ENCODE measurements around the gene ITIH4. TPM values are rescaled to one million over a fixed set of nuclear protein-coding genes. Genes with fewer than 3 reads are reported as not detected.
A peak's percentile ranks its signal among the peaks of the same experiment; 100 is the strongest.

Gene ITIH4
- total RNA-seq, 2 donors from 2014 or later = 25.8 to 40.6 TPM

DNA sequence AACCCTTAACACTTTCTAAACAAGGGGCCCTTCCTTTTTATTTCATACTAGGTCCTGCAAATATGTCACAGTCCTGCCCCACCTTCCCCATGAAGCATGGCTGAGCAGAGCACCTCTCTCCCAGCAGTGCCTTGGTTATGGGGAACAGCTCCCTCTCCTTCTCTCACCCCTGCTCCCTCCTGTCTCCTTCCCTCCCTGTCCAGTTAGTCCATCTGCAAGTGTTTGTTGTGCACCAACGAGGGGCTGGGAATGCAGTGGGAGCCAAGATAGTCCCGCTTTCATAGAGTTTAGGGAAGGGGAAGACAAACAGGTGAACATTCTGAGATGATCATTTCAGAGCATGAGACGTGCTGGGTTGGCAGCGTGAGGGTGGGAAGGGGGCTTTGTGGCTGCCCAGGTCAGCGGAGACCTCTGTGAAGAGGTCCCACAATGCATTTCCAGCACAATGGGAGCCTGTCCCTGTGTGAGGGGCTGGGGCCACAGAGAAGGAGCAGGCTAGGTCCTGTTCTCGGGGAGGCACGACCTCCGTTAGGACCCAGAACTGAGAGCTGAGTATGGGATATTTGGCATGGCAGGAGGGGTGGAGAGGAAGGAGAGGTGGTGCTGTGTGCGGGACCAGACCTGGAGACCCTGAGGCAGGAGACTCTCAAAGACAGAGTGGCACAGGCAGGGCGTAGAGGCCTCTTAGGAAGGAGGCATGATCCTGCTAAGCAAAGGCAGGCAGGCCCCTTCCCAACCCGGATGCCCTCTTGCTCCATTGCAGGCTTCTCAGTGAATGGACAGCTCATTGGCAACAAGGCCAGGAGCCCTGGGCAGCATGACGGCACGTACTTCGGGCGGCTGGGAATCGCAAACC, 41.4 kb downstream of the ITIH4 start:
- no peak for ATAC-seq
- DNase-seq = no peak
- Mint-ChIP-seq H3K4me1 (peaks cover 3% of the 10 kb centered on the region), H3K36me3 (ENCODE audit: low read depth) (no peaks in the 10 kb centered on the region), H3K4me3 (no peak overlapping the region), H3K27me3 (peaks cover 15% of the 10 kb centered on the region), H3K27ac (no peak overlapping the region)
- no peaks in the 10 kb centered on the region for H3K9me3 ChIP-seq (ENCODE audit: control insufficient read depth, low read length, poor library complexity, severe bottlenecking)

DNA sequence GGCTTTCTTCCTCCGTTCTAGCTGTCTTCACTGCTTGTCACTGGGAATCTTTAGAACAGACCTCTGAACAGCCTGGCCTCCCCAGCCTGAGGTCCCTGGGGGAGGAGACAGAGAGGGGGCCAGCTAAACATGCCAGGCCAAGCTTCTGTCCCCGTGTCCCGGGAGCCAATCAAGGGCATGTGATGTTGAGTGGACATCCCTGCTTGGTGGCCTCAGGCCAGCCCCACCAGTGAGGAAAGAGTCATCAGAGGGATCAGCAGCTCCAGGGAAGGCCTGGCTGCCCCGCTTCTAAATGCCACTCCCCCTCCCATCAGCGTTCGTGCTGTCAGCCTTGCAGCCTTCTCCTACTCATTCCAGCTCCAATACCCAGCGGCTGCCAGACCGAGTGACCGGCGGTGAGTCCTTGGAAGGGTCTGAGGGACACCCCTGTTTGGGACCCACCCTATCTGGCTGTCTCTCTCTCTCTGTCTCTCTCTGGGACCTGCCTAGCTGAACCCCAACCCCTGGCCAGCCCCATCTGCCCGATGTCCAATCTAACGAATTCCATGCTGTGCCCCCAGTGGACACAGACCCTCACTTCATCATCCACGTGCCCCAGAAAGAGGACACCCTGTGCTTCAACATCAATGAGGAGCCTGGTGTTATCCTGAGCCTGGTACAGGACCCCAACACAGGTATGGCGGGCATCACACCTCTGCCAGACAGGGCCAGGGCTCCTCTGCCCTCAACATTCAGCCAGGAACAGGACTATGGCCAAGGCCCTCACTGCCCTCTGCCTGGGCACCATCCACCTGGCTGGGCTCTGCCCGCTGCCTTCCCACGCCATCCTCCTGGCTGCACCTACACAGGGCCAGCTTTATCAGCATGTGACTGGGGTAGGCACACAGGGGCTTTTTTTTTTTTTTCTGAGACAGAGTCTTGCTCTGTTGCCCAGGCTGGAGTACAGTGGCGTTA, 42.5 kb downstream of the ITIH4 start:
- DNase-seq = no peak
- peaks cover 25% of the 10 kb centered on the region for H3K27me3 Mint-ChIP-seq
- no peak overlapping the region for H3K27ac Mint-ChIP-seq
- ATAC-seq = no peak
- peaks cover 3% of the 10 kb centered on the region for H3K4me1 Mint-ChIP-seq
- H3K9me3 ChIP-seq (ENCODE audit: control insufficient read depth, low read length, poor library complexity, severe bottlenecking) = no peaks in the 10 kb centered on the region
- H3K36me3 Mint-ChIP-seq (ENCODE audit: low read depth) = no peaks in the 10 kb centered on the region
- H3K4me3 Mint-ChIP-seq = no peak overlapping the region

DNA sequence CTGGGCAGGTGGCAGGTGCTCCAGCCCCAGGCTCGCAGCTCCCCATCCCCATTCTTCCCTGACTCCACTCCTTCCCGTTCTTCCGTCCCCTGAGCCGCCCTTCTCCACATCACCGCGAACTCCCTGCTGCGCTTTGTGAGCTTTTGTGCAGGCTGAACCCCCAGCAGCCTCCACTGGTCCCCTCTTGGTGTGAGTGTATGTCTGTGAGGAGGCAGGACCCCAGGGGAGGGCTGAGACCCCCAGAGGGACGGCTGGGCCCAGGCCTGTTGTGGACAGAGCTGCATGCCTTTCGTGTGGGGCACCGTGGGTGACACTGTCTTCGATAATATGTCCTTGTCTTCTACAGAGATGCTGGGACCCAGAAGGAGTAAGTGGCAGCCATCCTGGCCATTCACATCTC, 43.2 kb downstream of the ITIH4 start:
- no peak for DNase-seq

DNA sequence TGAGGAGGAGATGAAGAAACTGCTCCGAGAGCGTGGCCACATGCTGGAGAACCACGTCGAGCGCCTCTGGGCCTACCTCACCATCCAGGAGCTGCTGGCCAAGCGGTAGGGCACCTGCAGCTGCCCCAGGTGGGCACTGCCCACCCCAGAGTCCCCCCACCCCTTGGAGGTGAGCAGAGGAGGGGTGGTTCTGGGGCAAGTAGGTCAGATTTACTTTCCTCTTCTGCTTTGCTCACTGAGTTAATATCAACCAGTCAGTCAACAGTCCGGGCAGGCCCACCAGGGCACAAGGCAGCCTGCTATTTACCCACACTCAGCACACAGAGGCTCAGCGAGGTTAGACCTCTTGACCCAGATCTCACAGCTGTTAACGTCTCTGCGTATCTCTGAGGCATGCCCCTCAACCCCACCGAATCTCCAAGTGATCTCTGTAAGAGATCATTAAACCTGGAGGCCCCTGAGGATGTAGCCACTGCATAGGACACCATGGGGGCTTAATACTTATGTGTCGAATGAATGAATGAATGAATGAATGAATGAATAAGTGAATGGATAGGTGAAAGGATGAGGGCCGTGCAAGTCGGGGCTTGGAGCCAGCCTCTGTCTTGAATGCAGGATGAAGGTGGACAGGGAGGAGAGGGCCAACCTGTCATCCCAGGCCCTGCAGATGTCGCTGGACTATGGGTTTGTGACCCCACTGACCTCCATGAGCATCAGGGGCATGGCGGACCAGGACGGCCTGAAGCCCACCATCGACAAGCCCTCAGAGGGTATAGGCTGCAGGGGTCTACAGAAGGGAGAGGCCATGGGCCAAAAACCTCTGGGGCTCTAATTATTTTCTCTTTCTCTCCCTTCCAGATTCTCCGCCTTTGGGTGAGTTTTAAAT, 43.9 kb downstream of the ITIH4 start:
- peaks cover 38% of the 10 kb centered on the region for H3K27me3 Mint-ChIP-seq

More for the DNA sequence above, 43.2 kb downstream of the ITIH4 start:
- ATAC-seq = no peak
- H3K9me3 ChIP-seq (ENCODE audit: control insufficient read depth, low read length, poor library complexity, severe bottlenecking) = no peaks in the 10 kb centered on the region
- Mint-ChIP-seq H3K27ac (no peak overlapping the region), H3K27me3 (peaks cover 32% of the 10 kb centered on the region), H3K36me3 (ENCODE audit: low read depth) (no peaks in the 10 kb centered on the region), H3K4me1 (peaks cover 3% of the 10 kb centered on the region), H3K4me3 (no peak overlapping the region)

DNA sequence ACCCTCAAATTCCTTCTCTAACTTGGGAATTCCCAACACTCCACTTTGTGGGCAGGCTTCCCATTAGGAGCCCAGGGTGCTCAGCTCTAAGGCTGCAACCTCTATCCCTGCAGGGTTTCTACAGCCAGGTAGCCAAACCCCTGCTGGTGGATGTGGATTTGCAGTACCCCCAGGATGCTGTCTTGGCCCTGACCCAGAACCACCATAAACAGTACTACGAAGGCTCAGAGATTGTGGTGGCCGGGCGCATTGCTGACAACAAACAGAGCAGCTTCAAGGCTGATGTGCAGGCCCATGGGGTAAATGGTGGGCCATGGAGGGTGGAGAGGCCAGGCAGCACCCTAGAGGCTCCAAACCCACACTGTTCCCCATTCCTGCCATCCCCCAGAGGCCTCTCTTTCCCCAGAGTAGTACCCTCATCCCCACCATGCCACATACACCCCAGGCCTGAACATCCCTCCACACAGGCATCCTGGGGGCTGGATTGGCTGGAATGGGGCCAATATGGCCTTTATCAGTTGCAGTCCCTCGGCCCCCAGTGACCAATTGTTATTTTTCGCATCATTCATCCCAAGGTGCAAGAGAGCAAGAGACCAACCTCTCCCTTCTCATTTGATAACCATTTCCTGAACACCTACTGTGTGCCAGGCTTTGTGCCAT, 45.4 kb downstream of the ITIH4 start:
- H3K36me3 Mint-ChIP-seq (ENCODE audit: low read depth) = no peaks in the 10 kb centered on the region
- H3K27ac Mint-ChIP-seq = peak overlapping the region; percentile 43
- H3K4me3 Mint-ChIP-seq = no peak overlapping the region
- peaks cover 29% of the 10 kb centered on the region for H3K27me3 Mint-ChIP-seq
- peaks cover 3% of the 10 kb centered on the region for H3K4me1 Mint-ChIP-seq
- no peaks in the 10 kb centered on the region for H3K9me3 ChIP-seq (ENCODE audit: control insufficient read depth, low read length, poor library complexity, severe bottlenecking)
- ATAC-seq (no peak), DNase-seq (no peak)

More for the DNA sequence above, 43.9 kb downstream of the ITIH4 start:
- DNase-seq = no peak
- H3K36me3 Mint-ChIP-seq (ENCODE audit: low read depth) = no peaks in the 10 kb centered on the region
- ATAC-seq = no peak
- H3K27ac Mint-ChIP-seq = no peak overlapping the region
- H3K9me3 ChIP-seq (ENCODE audit: control insufficient read depth, low read length, poor library complexity, severe bottlenecking) = no peaks in the 10 kb centered on the region
- H3K4me1 Mint-ChIP-seq = peaks cover 3% of the 10 kb centered on the region
- H3K4me3 Mint-ChIP-seq = no peak overlapping the region

DNA sequence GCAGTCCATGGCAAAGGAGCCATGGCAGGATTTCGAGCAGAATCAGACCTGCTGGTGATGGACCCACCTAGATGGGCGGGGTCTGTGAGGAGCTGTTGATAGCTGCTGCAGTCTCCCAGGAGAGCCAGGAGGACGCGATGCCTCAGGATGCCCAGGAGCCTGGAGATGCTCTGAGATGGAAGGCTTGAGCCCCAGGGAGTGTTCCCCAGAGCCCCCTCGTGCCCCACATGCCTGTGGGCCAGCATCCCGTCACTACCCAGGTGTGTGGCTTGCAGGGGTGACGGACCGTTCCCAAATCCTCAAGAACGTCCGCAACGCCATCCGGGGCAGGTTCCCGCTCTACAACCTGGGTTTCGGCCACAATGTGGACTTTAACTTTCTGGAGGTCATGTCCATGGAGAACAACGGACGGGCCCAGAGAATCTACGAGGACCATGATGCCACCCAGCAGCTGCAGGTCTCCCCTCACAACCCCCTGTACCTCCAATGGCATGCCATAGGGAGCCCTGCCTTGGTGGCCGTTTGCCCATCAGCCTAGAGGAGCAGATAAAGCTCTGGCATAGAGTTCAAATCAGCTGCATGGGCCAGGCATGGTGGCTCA, 46.4 kb downstream of the ITIH4 start:
- Mint-ChIP-seq H3K27me3 (peaks cover 35% of the 10 kb centered on the region), H3K4me3 (no peak overlapping the region), H3K36me3 (ENCODE audit: low read depth) (no peaks in the 10 kb centered on the region), H3K27ac (no peak overlapping the region), H3K4me1 (peaks cover 3% of the 10 kb centered on the region)
- no peak for ATAC-seq
- H3K9me3 ChIP-seq (ENCODE audit: control insufficient read depth, low read length, poor library complexity, severe bottlenecking) = no peaks in the 10 kb centered on the region
- DNase-seq = no peak

DNA sequence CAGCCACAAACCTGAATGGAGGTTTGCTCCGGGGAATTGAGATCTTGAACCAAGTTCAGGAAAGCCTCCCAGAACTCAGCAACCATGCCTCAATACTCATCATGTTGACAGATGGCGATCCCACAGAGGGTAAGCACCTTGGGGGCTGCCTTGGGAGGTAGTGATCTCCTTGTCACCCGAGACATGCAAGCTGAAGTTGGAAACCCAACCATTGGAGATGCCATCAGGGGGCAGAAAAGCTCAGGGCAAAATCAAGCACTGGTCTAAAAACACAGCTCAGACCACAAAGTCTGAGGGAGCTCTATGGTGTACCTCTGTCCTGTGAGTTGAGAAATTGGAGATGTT, 47.3 kb downstream of the ITIH4 start:
- DNase-seq (no peak), ATAC-seq (no peak)
- Mint-ChIP-seq H3K4me3 (no peak overlapping the region), H3K4me1 (no peaks in the 10 kb centered on the region), H3K27me3 (peaks cover 33% of the 10 kb centered on the region), H3K27ac (no peak overlapping the region), H3K36me3 (ENCODE audit: low read depth) (no peaks in the 10 kb centered on the region)
- H3K9me3 ChIP-seq (ENCODE audit: control insufficient read depth, low read length, poor library complexity, severe bottlenecking) = no peaks in the 10 kb centered on the region

DNA sequence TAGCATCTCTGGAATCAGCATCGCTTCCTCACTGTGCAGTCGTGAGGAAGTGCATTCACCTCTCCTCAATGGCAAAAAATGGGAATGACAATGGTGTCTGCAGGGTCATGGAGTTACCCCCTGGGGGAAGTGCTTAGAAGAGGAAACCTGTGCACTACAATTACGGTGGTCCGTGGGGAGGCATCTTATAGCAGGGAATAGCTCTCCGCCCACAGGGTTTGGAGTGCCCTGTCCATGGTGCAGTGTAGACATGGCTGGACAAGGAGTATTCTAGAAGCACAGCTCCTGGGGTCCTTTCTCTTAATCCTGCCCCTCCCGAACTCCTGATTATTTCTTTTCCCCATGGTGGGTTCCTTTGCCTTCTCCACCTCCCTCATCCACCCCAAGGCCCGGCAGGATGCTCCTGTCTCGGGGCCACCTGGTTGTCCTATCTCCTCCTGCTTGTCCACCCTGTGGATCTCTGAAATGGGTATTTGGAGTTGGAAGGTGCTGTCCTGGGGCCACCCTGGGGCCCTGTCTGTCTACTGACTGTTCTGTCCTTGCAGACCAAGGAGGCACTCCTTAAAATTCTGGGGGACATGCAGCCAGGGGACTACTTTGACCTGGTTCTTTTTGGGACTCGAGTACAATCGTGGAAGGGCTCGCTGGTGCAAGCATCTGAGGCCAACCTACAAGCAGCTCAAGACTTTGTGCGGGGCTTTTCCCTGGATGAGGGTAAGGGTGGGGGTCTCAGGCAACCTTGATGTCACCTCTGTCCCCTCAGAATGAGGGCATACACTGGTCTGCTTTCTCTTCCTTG, 47.9 kb downstream of the ITIH4 start:
- H3K4me1 Mint-ChIP-seq = no peaks in the 10 kb centered on the region
- no peak for DNase-seq
- no peaks in the 10 kb centered on the region for H3K36me3 Mint-ChIP-seq (ENCODE audit: low read depth)
- no peak overlapping the region for H3K27ac Mint-ChIP-seq
- H3K4me3 Mint-ChIP-seq = no peak overlapping the region
- peaks cover 30% of the 10 kb centered on the region for H3K27me3 Mint-ChIP-seq
- ATAC-seq = no peak
- no peaks in the 10 kb centered on the region for H3K9me3 ChIP-seq (ENCODE audit: control insufficient read depth, low read length, poor library complexity, severe bottlenecking)

DNA sequence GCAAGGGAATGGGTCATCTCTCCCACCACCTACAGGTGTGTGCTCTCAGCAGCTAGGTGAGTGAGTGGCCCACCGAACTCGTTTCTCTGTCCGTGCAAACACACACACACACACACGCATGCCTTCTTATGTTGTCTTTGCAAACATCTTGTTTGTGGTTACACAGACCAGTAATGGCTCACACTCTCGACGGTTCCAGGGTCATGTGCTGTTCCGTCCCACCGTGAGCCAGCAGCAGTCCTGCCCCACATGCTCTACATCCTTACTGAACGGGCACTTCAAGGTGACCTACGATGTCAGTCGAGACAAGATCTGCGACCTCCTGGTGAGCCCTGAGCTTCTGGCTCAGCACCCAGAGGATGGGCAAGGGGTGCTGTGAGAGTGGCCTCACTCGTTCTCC, 48.7 kb downstream of the ITIH4 start:
- H3K9me3 ChIP-seq (ENCODE audit: control insufficient read depth, low read length, poor library complexity, severe bottlenecking) = no peaks in the 10 kb centered on the region
- no peak for ATAC-seq
- no peak for DNase-seq

DNA sequence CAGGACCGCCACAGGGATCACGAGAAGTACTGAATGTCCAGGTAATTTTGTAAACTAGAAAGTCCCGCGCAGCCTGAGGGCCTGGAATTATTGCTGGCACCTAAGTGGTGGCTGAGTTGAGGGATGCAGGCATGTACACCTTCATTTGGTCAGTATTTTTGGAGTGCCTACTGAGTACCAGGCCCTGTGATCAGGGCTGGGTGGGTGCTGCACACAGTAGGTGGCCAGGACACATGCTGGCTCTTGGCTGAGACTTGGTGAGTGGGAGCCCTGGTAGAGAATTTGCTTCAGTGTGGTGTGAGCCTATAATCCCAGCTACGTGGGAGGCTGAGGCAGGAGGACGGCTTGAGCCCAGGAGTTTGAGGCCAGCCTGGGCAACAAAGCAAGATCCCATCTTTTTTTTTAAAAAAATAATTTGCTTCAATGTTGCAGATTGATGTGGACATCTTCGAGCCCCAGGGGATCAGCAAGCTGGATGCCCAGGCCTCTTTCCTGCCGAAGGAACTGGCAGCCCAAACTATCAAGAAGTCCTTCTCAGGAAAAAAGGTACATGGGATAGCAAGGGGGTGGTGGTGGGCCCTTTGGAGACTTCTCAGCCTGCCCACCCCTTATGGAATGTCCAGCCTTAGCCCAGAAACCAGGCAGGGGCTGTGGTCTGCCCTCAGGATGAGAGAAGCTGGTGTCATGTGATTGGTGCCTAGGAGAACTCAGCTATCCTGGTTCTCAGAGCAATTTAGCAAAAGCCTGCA, 50.5 kb downstream of the ITIH4 start:
- no peak for DNase-seq
- Mint-ChIP-seq H3K4me1 (no peaks in the 10 kb centered on the region), H3K4me3 (no peak overlapping the region), H3K27me3 (peaks cover 30% of the 10 kb centered on the region), H3K36me3 (ENCODE audit: low read depth) (peaks cover 3% of the 10 kb centered on the region), H3K27ac (no peak overlapping the region)
- no peak for ATAC-seq
- H3K9me3 ChIP-seq (ENCODE audit: control insufficient read depth, low read length, poor library complexity, severe bottlenecking) = no peaks in the 10 kb centered on the region

More for the DNA sequence above, 48.7 kb downstream of the ITIH4 start:
- peaks cover 30% of the 10 kb centered on the region for H3K27me3 Mint-ChIP-seq
- no peaks in the 10 kb centered on the region for H3K4me1 Mint-ChIP-seq
- H3K4me3 Mint-ChIP-seq = no peak overlapping the region
- no peaks in the 10 kb centered on the region for H3K36me3 Mint-ChIP-seq (ENCODE audit: low read depth)
- no peak overlapping the region for H3K27ac Mint-ChIP-seq

Data from T-helper 17 cell (primary cell).